GM21528 (cell line): ENCODE measurements around the gene MS4A8.
"Not testable (repeated sequence)": the region's sequence is repeated elsewhere in the genome, so short reads cannot be mapped to it uniquely, and the experiment has no call there.

Experiments
- ATAC-seq: cut with Tn5 transposase; IDR thresholded peaks from one replicate; pipeline ENCODE4 v1.9.1; 2021; ENCODE audit warnings: mild to moderate bottlenecking, moderate library complexity; ENCODE audit not compliant: unreplicated experiment, low FRiP score

MS4A8 gene

GRCh38 chr11:60699284-60699691, at the start of gene MS4A8:
MS4A8 (plus strand) TSS chr11:60699612; CDS start chr11:60700861, 1,249 bp downstream.
- no peak for ATAC-seq

- no peak for ATAC-seq
Observed at GRCh38 chr11:60657888-60658287, 41.5 kb upstream of the MS4A8 start.

GRCh38 chr11:60658409-60658808, 41.0 kb upstream of the MS4A8 start:
- no peak for ATAC-seq

DNA sequence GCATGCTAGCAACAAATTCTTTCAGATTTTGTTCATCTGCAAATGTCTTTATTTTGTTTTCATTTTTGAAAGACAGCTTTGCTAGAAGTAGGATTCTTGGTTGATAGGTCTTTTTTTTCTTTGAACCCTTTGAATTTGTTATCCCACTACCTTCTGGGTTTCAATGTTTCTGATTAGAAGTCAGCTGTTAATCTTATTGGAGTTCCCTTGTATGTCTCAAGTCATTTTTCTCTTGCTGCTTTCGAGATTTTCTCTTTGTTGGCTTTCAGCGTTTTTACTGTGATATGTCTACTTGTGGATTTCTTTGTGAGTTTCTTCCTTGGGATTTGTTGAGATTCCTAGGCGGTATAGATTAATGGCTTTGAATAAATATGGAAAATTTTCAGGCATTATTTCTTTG, 27.2 kb upstream of the MS4A8 start:
- ATAC-seq: no peak

DNA sequence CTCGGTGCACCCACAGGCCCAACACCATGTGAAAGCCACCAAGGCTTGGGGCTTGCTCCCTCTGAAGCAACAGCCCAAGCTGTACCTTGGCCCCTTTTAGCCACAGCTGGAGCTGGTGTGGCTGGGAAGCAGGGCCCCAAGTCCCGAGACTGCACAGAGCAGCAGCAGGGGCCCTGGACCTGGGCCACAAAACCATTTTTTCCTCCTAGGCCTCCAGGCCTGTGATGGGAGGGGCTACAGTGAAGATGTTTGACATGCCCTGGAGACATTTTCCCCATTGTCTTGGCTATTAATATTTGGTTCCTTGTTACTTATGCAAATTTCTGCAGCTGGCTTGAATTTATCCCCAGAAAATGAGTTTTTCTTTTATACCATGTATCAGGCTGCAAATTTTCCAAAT, 21.2 kb upstream of the MS4A8 start:
- ATAC-seq: not testable (repeated sequence)

DNA sequence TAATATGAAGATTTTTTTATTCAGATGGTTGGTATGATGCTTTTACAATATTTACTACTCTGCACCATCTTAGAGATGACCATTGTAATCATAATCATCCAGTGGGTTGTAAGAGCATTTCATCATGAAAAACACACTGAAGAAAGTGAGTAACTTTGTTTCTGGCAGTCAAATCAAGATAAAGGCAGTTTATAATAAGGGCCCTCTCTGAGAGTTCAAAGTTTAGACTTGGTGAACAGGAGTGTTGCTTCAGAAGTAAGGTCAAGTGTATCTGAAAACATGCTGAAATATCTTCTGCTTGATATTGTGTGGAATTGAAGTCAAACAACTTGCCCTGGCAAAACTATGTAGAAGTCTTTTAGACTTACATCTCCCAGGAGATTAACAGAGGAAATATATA, 19.5 kb upstream of the MS4A8 start:
- ATAC-seq: no peak

GRCh38 chr11:60680455-60681119, 18.8 kb upstream of the MS4A8 start:
- ATAC-seq: no peak

- not testable (repeated sequence) for ATAC-seq
Observed at GRCh38 chr11:60684541-60684848, 14.9 kb upstream of the MS4A8 start.

DNA sequence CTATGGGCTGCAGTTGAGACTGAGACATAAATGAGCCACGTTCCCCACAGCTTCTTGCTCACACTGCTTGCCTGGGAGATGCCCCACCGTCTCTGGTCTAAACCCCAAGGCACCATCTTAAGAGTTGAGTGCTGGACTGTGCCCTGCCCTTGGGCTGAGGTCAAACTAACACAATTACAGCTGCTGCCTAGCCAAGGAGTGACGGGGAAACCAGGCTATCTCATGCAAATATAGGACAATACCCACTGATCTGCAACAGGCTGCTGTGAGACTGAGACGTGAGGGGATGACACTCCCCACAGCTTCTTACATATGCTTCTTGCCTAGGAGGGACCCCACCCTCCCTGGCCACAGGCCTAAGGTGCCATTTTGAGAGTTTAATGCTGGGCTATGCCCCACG, 7.8 kb upstream of the MS4A8 start:
- no peak for ATAC-seq

DNA sequence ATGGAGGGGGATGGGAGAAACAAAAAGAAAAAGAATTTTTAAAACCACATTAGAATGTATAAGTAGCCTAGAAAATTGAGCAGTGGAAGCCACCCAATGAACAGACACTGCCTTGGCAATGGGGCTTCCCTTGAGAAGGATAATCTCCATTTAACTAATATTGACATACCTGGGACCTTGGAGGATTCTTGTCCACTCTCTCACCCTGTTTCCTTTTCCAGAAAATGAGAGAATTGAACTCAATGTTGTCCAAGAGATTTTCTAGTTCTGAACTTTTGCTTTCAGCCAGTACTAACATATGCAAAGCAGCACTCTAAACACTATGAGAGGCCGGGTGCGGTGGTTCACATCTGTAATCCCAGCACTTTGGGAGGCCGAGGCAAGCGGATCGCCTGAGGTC, 524 bp downstream of the MS4A8 start:
- ATAC-seq: no peak

DNA sequence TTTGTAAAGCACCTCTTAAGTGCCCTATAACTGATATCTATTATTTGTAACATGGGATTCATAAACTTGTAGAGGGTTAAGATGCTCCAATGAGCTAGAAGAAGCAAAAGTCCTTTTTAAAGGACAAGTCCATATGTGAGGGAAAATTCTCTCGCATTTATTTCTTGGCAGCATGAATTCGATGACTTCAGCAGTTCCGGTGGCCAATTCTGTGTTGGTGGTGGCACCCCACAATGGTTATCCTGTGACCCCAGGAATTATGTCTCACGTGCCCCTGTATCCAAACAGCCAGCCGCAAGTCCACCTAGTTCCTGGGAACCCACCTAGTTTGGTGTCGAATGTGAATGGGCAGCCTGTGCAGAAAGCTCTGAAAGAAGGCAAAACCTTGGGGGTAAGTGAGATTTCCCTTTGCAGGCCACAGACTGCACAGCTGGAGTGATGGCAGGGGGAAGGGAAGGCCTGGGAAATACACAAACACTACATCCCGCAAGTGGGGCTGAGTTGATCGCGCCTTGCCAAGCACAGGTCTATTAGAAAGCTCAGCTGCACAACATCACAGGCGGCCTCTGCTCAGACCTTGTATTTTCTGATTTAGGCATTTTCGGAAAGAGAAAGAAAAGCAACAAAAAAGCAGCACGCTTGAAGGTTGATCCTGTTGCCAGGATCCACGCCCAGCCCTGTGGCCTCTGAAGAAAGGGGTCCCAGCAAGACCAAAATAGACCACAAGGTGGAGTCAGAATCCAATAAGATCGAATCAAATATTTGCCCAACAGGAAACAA, 1.5 kb downstream of the MS4A8 start:
- no peak for ATAC-seq

DNA sequence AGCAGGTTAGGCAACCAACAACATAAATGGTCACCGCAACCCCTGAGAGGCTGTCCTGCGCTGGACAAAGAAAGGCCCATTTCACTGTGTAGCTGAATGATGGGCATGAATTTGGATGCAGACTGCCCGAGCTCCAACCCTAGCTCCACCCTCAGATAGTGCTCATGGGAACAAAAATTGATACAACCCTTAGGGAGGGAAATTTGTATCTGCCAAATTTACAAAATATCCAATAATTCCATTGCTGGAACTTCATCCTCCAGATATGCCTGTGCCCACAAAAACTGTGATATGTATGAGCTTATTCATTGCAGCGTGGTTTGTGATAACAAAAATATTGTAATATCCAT, 2.0 kb downstream of the MS4A8 start:
- no peak for ATAC-seq

DNA sequence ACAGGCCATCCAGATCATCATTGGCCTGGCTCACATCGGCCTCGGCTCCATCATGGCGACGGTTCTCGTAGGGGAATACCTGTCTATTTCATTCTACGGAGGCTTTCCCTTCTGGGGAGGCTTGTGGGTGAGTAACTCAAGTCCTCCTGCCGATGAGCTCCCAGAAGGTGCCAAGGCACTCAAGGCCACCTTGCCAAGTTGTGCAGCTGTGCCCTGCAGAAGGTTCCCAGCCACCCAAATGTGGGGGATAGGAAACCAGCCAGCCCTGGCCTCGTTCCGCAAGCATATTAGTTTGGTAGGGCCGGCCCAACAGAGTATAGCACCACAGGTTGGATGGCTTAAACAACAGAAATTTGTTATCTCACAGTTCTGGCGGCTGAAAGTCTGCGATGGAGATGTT, 4.0 kb downstream of the MS4A8 start:
- no peak for ATAC-seq

DNA sequence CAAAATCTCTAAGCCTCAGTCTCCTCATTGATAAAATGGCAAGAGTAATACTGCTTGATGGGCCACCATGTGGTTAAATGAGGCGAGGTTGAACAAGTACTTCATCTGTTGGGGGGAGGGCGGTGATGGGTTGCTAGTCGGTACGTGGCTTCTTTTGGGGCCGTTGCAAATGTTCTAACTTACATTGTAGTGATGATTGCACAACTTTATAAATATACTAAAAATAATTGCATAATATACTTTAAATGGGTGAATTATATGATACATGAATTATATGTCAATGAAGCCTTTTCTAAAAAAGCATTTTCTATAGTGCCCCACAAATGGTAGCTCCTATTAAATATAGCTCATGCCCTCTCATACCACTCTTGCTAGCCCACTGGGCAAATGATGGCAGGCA, 6.5 kb downstream of the MS4A8 start:
- ATAC-seq: no peak

- no peak for ATAC-seq
Observed at GRCh38 chr11:60706931-60707330, 7.5 kb downstream of the MS4A8 start.

- ATAC-seq: no peak
Observed at GRCh38 chr11:60710482-60710881, 11.1 kb downstream of the MS4A8 start.

- no peak for ATAC-seq
Observed at GRCh38 chr11:60711276-60711675, 11.9 kb downstream of the MS4A8 start.

- not testable (repeated sequence) for ATAC-seq
Observed at GRCh38 chr11:60713423-60713822, 14.0 kb downstream of the MS4A8 start.

- ATAC-seq: no peak
Observed at GRCh38 chr11:60717956-60718355, 18.5 kb downstream of the MS4A8 start.

GRCh38 chr11:60718524-60719316, 19.3 kb downstream of the MS4A8 start:
- ATAC-seq: no peak

- no peak for ATAC-seq
Observed at GRCh38 chr11:60719391-60719790, 20.0 kb downstream of the MS4A8 start.

GRCh38 chr11:60720460-60720859, 21.0 kb downstream of the MS4A8 start:
- no peak for ATAC-seq
